GM12874 (cell line): ENCODE data around the gene ZSCAN5C.
"Not testable (repeated sequence)": the region's sequence is repeated elsewhere in the genome, so short reads cannot be mapped to it uniquely, and the experiment has no call there.

Experiments used
- CTCF ChIP-seq: IDR thresholded peaks from 2 replicates; pipeline ENCODE4 v1.5.1; 2011; ENCODE audit warnings: low read depth, mild to moderate bottlenecking, control low read depth, low read length, moderate library complexity; ENCODE audit not compliant: insufficient read depth

The ZSCAN5C gene

GRCh38 chr19:56193981-56194640 is 8.0 kb upstream of the ZSCAN5C start:
- no peak for TF ChIP-seq CTCF

GRCh38 chr19:56197646-56198045 is 4.4 kb upstream of the ZSCAN5C start, which contains the start of gene ZSCAN5B:
TSS of gene ZSCAN5B (minus strand) at chr19:56197783. CDS start at chr19:56193052, 4,731 bp downstream.
- not testable (repeated sequence) for TF ChIP-seq CTCF

- TF ChIP-seq CTCF = no peak
Measured at GRCh38 chr19:56199687-56200086, 2.4 kb upstream of the ZSCAN5C start.

GRCh38 chr19:56209091-56209490 is 7.0 kb downstream of the ZSCAN5C start:
- no peak for TF ChIP-seq CTCF

- TF ChIP-seq CTCF = no peak
Measured at GRCh38 chr19:56211718-56212117, 9.6 kb downstream of the ZSCAN5C start.

- TF ChIP-seq CTCF = no peak
Measured at GRCh38 chr19:56217039-56217949, 15.2 kb downstream of the ZSCAN5C start.

GRCh38 chr19:56218961-56219360 is 16.9 kb downstream of the ZSCAN5C start:
- TF ChIP-seq CTCF = no peak
